Stimulated activated CD4-positive, alpha-beta T cell treated with anti-CD3 and anti-CD28 coated beads, Interleukin-4, amount 100 ng/mL, for 1 hour (primary cell): ENCODE data around the gene PCDH8.
"Not testable (repeated sequence)": the region's sequence is repeated elsewhere in the genome, so short reads cannot be mapped to it uniquely, and the experiment has no call there.

Source experiments
- DNase-seq: peaks from one replicate; pipeline ENCODE4 v3.0.0-alpha.2; 2020

The PCDH8 gene

GRCh38 chr13:52850396-52851136, 2.1 kb upstream of the PCDH8 start:
- peak; percentile 42 for DNase-seq

GRCh38 chr13:52850072-52850395, 1.6 kb upstream of the PCDH8 start:
- DNase-seq = no peak

- DNase-seq = no peak
Observed at GRCh38 chr13:52849291-52850071, 1.0 kb upstream of the PCDH8 start.

GRCh38 chr13:52847682-52848432, 583 bp downstream of the PCDH8 start:
- DNase-seq = no peak

- no peak for DNase-seq
Observed at GRCh38 chr13:52847322-52847681, 1.1 kb downstream of the PCDH8 start.

GRCh38 chr13:52846567-52847321, 1.7 kb downstream of the PCDH8 start:
- DNase-seq = no peak

GRCh38 chr13:52845766-52846566, 2.5 kb downstream of the PCDH8 start:
- no peak for DNase-seq

- DNase-seq = no peak
Observed at GRCh38 chr13:52845334-52845761, 3.1 kb downstream of the PCDH8 start.

GRCh38 chr13:52844836-52845235, 3.6 kb downstream of the PCDH8 start:
- DNase-seq = no peak

GRCh38 chr13:52842441-52842840, 6.0 kb downstream of the PCDH8 start:
- no peak for DNase-seq

GRCh38 chr13:52840066-52840465, 8.4 kb downstream of the PCDH8 start:
- no peak for DNase-seq

GRCh38 chr13:52838433-52839107, 9.9 kb downstream of the PCDH8 start:
- DNase-seq = no peak

GRCh38 chr13:52837850-52838249, 10.6 kb downstream of the PCDH8 start:
- DNase-seq = no peak

GRCh38 chr13:52835071-52835839, 13.2 kb downstream of the PCDH8 start:
- DNase-seq = no peak

- no peak for DNase-seq
Observed at GRCh38 chr13:52833296-52833875, 15.1 kb downstream of the PCDH8 start.

- DNase-seq = no peak
Observed at GRCh38 chr13:52832313-52832712, 16.1 kb downstream of the PCDH8 start.

- no peak for DNase-seq
Observed at GRCh38 chr13:52830946-52831345, 17.5 kb downstream of the PCDH8 start.

GRCh38 chr13:52827839-52828238, 20.6 kb downstream of the PCDH8 start:
- DNase-seq = no peak

- not testable (repeated sequence) for DNase-seq
Observed at GRCh38 chr13:52817886-52818285, 30.6 kb downstream of the PCDH8 start.

GRCh38 chr13:52815330-52815729, 33.1 kb downstream of the PCDH8 start:
- DNase-seq = no peak
